ENCODE results near the gene SUSD6. TPM values are rescaled to one million over a fixed set of nuclear protein-coding genes. Genes with fewer than 3 reads are reported as not detected.

SUSD6 gene
- total RNA-seq, 1 donor from 2014 or later, result 26.9 TPM

Other genes starting within 250 kb of the SUSD6 start
- 109 TPM for gene ERH, start 213.3 kb upstream of the SUSD6 start, total RNA-seq
- gene SLC39A9, start 212.9 kb upstream of the SUSD6 start, total RNA-seq, result 24.4 TPM
- 0.13 TPM for gene PLEKHD1, start 126.9 kb upstream of the SUSD6 start, total RNA-seq
- gene CCDC177, start 36.7 kb upstream of the SUSD6 start, total RNA-seq, result not detected
- gene SRSF5, start 155.5 kb downstream of the SUSD6 start, total RNA-seq, result 206 TPM
- gene SLC10A1, start 185.6 kb downstream of the SUSD6 start, total RNA-seq, result not detected

All from cardiac septum (tissue), 1 donor.